ENCODE results near the gene SPACA9. TPM values are rescaled to one million over a fixed set of nuclear protein-coding genes. Genes with fewer than 3 reads are reported as not detected.

The SPACA9 gene
- total and polyA plus RNA-seq, 10 donors: 1.1 to 5.6 (median 2.5) TPM

DNA sequence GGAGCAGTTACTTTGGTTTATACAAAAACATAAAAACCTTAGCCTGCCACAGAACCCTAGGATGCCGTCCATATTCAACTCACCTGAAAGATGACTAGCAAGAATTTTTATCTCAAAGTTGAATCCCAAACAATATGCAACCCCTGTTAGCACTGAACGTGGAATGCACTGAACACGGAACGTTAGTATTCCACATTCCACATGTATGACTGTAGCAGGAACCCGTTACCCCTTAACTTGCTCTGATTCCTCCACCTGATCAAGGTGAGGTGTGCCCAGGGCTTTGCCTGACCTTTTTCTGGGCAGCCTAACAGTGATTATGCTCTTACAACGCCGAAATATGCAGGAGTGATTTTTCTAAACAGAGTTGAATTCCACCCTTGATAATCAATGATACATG lies 44.4 kb upstream of the SPACA9 start:
- no peaks in the 10 kb centered on the region for H3K4me1 ChIP-seq
- H3K9me3 ChIP-seq: no peaks in the 10 kb centered on the region
- H3K36me3 ChIP-seq: no peaks in the 10 kb centered on the region
- H3K27me3 ChIP-seq (replicated peaks in 1 of 7): no peaks in the 10 kb centered on the region
- 88 to 93% (median 89%) methylated on average over 7 of the region's 7 CpGs for WGBS, 5 donors
- DNase-seq: no peak
- no peak overlapping the region for H3K4me3 ChIP-seq
- intact Hi-C loops (cut with DNase I; ENCODE audit: low total_unique reads): no loop called here
- no peak overlapping the region for H3K27ac ChIP-seq
- TF ChIP-seq, protein P1, sequence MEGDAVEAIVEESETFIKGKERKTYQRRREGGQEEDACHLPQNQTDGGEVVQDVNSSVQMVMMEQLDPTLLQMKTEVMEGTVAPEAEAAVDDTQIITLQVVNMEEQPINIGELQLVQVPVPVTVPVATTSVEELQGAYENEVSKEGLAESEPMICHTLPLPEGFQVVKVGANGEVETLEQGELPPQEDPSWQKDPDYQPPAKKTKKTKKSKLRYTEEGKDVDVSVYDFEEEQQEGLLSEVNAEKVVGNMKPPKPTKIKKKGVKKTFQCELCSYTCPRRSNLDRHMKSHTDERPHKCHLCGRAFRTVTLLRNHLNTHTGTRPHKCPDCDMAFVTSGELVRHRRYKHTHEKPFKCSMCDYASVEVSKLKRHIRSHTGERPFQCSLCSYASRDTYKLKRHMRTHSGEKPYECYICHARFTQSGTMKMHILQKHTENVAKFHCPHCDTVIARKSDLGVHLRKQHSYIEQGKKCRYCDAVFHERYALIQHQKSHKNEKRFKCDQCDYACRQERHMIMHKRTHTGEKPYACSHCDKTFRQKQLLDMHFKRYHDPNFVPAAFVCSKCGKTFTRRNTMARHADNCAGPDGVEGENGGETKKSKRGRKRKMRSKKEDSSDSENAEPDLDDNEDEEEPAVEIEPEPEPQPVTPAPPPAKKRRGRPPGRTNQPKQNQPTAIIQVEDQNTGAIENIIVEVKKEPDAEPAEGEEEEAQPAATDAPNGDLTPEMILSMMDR (IDR thresholded peaks at IDR 0.05 in 8 of 11, conservative IDR thresholded peaks at IDR 0.05 in 3 of 11): no peak
- TF ChIP-seq POLR2AphosphoS5 (IDR thresholded peaks at IDR 0.05) (no peak), POLR2A (IDR thresholded peaks at IDR 0.05) (no peak)

DNA sequence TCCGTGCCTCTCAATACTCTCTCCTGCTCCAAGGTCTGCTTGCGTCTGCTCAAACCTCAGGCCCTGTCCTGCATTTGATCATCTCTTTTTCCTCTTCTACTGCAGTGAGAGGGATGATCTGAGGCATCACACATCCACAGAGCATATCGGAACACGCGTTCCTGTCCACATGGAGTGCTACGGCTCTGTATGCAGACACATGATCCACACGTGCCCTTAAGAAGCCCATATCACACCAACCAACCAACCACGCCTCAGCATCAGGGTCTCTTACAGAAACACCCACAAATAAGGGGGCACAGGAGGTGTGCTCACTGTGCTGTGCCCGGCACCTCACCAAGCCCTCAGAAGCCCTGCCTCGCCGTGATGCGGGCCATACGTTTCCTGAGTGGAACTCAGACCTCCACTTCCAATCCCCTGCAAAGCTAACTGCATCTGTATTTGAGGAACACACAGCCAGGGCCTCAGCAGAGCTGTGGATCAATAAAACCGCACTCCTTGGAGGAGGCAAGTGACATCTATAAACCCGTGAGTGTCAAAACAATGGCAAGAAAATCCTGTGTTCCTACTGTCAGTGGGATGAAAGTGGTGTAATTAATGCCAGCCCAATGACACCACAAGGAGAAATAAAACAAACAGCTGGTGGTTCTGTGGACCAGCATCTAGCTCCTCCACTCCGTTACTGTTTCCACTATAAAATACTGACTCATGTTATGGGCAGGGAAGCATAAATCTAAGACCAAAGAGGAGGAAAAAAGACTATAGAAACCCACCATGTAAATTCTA lies 41.0 kb upstream of the SPACA9 start:
- Histone ChIP-seq H3K4me3 (no peak overlapping the region), H3K9me3 (no peaks in the 10 kb centered on the region), H3K36me3 (no peaks in the 10 kb centered on the region), H3K27ac (no peak overlapping the region), H3K27me3 (replicated peaks in 1 of 7) (no peaks in the 10 kb centered on the region), H3K4me1 (no peaks in the 10 kb centered on the region)
- 77 to 90% (median 85%) methylated on average over 14 to 16 of the region's 16 CpGs for WGBS, 5 donors
- intact Hi-C loops (cut with DNase I; ENCODE audit: low total_unique reads): no loop called here
- DNase-seq: no peak
- TF ChIP-seq POLR2A (IDR thresholded peaks at IDR 0.05): no peak
- TF ChIP-seq, protein P1 (IDR thresholded peaks at IDR 0.05 in 8 of 11, conservative IDR thresholded peaks at IDR 0.05 in 3 of 11): no peak
- no peak for TF ChIP-seq POLR2AphosphoS5 (IDR thresholded peaks at IDR 0.05)

DNA sequence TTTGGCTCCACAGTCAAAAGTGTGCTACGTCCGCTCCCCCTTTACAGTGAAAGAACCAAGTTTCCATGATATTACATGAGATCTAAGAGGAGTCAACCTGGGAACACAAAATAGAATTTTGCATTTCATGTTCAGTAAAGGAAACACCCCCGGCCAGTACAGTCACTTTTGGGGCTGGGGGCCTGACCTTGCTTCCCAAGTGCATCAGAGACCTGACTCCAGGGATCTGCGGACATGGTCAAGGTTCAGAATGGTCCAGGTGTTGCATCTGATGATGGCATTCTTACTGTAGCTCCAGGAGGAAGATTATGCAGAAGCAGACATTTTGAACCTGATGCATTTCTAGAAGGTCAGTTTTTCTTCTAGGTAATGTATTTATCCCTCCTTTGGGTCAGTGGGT lies 40.4 kb upstream of the SPACA9 start:
- 82 to 94% (median 88%) methylated on average over 4 of the region's 4 CpGs for WGBS, 5 donors
- intact Hi-C loops (cut with DNase I; ENCODE audit: low total_unique reads): no loop called here
- TF ChIP-seq POLR2AphosphoS5 (IDR thresholded peaks at IDR 0.05) (no peak), POLR2A (IDR thresholded peaks at IDR 0.05) (no peak)
- TF ChIP-seq, protein P1 (IDR thresholded peaks at IDR 0.05 in 8 of 11, conservative IDR thresholded peaks at IDR 0.05 in 3 of 11): no peak
- no peaks in the 10 kb centered on the region for H3K27me3 ChIP-seq (replicated peaks in 1 of 7)
- H3K27ac ChIP-seq: no peak overlapping the region
- no peaks in the 10 kb centered on the region for H3K36me3 ChIP-seq
- no peak for DNase-seq
- H3K9me3 ChIP-seq: no peaks in the 10 kb centered on the region
- H3K4me1 ChIP-seq: no peaks in the 10 kb centered on the region
- no peak overlapping the region for H3K4me3 ChIP-seq

DNA sequence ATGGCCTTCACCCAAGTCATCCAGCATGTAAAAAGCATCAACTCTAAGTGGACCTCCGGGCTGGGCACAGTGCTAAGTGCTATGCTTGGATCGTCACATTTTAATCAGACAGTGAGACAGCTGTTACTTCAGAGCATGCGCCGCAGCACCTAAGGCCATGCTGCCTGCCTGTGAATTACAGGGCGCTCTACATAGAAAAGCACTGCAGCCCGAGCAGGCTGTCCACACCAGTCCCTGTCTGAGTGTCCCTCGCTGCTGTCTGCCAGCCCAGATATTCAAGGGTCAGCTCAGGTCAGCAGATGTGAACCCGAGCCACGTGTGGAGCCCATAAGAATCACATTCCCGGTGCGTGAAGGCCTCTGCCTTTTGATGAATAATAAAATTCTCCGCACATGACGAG lies 37.7 kb upstream of the SPACA9 start:
- no peak overlapping the region for H3K4me3 ChIP-seq
- no peaks in the 10 kb centered on the region for H3K9me3 ChIP-seq
- H3K27me3 ChIP-seq (replicated peaks in 1 of 7): no peaks in the 10 kb centered on the region
- no peak for DNase-seq
- H3K36me3 ChIP-seq: no peaks in the 10 kb centered on the region
- no peaks in the 10 kb centered on the region for H3K4me1 ChIP-seq
- H3K27ac ChIP-seq: no peak overlapping the region
- 80 to 93% (median 86%) methylated on average over 11 to 13 of the region's 13 CpGs for WGBS, 5 donors
- intact Hi-C loops (cut with DNase I; ENCODE audit: low total_unique reads): no loop called here
- TF ChIP-seq, protein P1 (IDR thresholded peaks at IDR 0.05 in 8 of 11, conservative IDR thresholded peaks at IDR 0.05 in 3 of 11): no peak
- TF ChIP-seq POLR2AphosphoS5 (IDR thresholded peaks at IDR 0.05) (no peak), POLR2A (IDR thresholded peaks at IDR 0.05) (no peak)
